ENCODE measurements around the gene NKX3-2.

- TF ChIP-seq CTCF (conservative IDR thresholded peaks at IDR 0.05; ENCODE audit: low read depth, low read length): no peak
- TF ChIP-seq EZH2 (IDR thresholded peaks at IDR 0.05; ENCODE audit: borderline replicate concordance, low read depth, low read length, poor library complexity, severe bottlenecking): no peak
Observed at GRCh38 chr4:13535708-13536361, 8.5 kb downstream of the NKX3-2 start.

Data from A673 (cell line).